GM19239 (cell line): ENCODE results near the gene GARIN5A.

Experiments used
- DNase-seq: peaks from one replicate; pipeline ENCODE4 v3.0.0; 2011; ENCODE audit warnings: low spot score; ENCODE audit not compliant: insufficient read length
- FAIRE-seq: peaks from 2 replicates; lab custom pipeline; 2011; peaks lifted over from hg19 to GRCh38; lab: Jason Lieb, UNC

Gene GARIN5A

DNA sequence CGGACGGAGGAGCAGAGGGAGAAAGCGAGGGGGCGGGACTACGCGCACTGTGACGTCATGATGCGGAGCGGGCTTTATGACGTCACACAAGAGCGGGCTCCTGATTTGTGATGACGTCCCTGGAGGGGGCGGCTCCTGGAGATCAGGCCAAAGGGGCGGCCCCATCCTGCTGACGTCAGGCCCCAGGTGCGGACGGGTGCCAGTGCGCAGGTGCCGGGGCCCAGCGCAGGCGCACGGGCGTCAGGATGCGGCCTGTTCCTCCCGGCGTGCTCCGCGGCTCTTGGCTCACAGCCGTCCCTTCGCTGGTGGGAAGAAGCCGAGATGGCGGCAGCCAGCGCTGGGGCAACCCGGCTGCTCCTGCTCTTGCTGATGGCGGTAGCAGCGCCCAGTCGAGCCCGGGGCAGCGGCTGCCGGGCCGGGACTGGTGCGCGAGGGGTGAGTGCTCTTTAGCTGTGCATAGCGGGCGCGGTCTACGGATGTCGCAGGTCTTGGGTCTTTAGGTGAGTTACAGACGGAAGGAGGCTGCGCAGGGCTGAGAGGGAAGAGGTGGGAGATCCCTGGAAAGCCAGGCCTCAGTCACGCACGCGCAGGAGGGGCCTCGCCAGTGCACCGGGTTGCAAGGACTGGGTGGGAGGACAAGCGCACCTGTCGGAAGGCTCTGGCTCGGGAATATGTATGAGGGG, at the start of gene GARIN5A, which contains the start of gene EMC10:
Gene GARIN5A (minus strand): TSS at position 625 of the 683 bp plus-strand sequence. CDS start 460 bp downstream, at position 165.
Gene EMC10 (plus strand): TSS at position 284 of the 683 bp plus-strand sequence. CDS start 38 bp downstream, at position 322.
- DNase-seq (peak; percentile 100), FAIRE-seq (peak; percentile 80)

DNA sequence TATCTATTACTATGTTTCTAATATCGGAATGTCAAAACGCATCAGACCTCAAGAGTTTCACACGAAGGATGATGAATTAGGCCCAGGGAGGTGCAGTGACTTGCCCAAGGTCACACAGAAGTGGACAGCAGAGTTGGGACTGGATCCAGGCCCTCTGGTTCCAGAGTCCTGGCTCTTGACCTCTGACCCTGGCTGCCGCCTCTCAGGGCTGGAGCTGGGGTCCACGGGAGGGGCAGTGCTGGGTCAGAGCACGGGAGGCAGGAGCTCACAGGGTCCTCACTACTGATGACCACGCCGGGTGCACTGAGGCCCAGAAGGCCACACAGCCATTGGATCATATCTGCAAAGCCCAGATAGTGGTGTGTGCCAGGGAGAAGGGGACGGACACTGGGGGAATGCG, 46.2 kb upstream of the GARIN5A start:
- no peak for FAIRE-seq
- DNase-seq, result no peak

DNA sequence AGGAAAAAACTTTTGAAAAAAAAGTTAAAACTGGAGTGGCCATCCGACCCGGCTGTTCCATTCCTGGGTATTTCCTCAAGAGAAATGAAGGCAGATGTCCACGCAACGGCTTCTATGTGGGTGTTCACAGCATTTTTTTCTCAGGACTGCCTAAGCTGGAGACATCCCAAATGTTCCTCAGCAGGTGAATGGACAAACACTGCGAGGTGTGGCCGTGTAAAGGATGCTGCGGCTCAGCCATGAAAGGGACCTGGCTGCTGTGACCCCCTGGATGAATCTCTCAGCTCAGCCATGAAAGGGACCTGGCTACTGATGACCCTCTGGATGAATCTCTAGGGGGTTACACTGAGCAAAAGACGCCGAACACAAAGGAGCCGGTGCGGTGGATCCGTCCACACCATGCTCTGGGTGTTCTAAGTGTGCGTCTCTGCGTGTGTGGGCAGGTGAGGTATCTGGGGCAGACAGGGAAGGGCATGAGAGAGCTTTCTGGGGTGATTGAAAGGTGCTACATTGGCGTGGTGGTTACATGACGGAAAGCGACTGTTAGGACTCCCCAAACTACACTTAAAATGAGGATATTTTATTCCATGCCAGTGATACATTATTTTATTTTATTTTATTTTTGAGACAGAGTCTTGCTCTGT, 44.3 kb upstream of the GARIN5A start:
- DNase-seq (no peak), FAIRE-seq (no peak)

DNA sequence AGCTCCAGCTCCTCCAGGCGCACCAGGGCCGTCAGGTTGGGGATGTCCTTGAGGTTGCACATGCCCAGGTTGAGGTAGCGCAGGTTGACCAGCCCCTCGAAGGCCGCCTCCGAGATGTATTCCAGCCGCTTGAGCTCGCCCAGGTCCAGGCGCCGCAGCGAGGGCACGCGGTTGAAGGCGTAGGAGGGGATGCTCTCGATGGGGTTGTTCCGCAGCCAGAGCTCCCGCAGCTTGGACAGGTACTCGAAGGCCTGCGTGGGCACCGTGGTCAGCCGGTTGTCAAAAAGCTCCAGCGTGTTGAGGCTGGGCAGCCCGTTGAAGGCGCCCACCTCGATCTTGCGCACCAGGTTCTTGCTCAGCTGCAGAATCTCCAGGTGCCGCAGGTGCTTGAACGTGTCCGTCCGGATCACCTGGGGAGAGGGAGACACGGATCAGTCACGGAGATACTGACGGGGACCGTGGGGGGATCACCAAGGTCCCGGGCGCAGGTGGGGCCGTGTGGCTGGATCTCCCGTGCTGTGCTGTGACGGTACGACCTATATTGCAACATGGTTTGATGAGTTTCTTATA, 42.4 kb upstream of the GARIN5A start:
- no peak for DNase-seq
- no peak for FAIRE-seq

DNA sequence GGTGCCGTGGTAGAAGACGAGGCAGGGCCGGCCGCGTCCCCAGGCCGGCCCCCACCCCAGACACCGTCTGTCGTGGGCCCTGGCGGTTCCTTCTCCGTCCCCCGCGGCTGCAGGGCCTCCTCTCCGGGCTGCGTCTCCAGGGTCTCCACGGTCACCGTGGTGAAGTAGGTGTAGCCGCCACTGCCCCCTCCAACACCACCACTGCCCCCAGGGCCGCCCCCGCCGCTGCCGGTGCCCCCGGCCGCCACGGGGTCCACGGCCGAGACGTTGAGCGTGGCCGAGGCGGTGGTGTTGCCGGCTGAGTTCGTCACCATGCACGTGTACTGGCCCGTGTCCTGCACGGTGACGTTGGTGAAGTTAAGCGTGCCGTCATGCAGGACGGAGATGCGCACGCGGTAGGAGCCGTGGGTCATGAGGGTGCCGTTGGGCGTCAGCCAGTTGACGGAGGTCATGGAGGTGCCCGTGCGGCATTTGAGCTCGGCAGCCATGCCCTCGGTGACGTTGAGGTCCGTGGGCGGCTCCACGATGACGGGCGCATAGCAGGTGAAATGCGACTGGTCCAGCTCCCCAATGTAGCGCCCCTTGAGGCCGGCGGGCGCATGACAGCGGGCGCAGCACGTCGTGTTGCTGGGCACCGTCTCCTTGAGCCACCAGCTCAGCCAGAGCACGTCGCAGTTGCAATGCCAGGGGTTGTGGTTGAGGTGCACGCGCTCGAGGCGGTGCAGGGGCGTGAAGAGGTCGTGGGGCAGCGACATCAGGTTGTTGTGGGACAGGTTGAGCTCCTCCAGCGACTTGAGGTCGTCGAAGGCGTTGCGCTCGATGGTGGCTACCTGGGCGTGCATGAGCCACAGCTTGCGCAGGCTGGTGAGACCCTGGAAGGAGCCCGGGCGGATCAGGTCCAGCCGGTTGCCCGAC, 41.7 kb upstream of the GARIN5A start:
- DNase-seq (no peak), FAIRE-seq (no peak)

DNA sequence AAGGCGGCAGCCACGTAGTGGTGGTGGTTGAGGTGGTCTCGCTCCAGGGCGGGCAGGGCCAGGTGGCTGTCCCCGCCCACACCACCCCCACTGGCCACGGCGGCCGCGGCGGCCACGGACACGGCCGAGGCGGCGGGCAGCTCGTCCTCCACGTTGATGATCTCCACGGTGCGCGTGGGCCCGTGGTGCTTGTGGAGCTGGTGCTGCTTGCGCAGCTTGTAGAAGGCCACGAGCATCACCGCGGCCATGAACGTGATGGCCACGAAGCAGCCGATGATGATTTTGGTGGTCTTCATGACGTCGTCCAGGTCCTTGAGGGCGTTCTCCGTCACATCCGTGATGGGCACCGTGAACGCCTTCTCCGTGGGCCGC, 41.0 kb upstream of the GARIN5A start:
- DNase-seq (no peak), FAIRE-seq (no peak)

DNA sequence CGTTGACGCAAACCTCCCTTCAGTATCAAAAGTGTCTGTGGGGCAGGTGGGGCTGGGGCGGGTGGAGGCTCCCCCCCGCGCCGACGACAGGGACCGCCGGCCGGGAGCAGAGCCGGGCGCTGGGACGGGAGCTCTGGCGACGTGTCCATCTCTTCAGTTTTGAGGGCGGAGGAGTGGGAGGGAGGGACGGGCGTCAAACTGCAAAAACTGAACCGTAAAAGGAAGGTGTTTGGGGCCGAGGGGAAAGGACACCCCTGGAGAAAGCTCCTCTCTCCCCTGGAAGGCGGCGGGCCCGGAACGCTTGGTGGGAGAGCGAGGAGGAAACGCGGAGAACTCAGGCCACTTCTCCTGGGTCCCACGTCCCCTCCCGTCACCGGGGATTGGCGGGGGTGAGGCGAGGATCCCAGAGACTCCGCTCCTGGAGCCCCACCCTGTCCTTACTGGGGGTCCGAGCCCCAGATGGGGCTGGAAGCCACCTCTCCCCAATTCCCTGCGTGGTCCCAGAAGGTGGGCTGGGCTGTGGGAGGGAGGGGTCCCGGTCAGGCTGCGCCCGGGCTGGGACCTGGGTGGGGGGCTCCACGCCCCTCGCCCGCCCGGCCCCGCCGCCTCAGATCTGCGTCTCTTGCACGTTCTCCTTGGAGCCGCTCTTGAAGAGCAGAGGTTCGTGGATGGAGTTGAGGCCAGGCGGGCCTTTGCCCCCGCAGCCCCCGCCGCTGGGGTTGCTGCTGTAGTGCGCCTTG, 40.5 kb upstream of the GARIN5A start:
- FAIRE-seq, result no peak

DNA sequence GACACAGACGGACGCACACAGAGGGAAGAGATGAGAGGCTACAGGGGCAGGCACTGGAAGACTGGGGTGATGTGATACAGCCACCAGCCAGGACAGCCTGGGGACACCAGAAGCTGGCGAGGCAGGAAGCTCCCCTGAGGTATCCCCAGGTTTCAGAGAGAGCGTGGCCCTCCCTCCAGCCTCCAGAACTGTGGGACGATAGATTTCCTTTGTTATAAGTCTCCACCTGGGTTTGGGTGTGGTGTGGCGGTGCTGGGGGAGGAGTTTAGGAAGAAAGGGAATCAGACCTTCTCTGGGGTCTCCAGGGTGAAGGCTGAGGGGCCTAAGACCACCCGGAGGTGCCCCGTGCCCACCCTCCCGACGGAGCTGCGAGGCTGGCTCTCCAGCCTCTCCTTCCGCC, 39.8 kb upstream of the GARIN5A start:
- DNase-seq, result no peak
- FAIRE-seq, result no peak

More for the DNA sequence above, 40.5 kb upstream of the GARIN5A start:
- no peak for DNase-seq

DNA sequence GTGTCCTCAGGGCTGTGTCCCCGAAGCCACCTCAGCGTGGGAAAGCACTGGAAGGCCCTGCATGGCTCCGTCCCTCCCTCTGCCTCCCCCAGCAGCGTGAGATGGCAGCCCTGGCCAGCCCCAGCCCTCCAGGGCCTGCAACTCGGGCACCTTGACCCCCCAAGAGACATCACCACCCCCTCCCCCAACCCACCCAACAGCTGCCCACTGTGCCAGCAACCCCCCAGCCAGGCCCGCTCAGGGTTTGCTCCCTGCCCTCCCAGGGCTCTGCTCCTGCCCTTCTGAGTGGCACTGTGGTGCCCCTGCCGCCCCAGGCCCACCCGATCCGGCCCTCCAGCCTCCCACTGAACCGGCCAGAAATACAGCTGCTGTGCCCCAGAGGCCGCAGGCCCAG, 38.5 kb upstream of the GARIN5A start:
- no peak for DNase-seq
- no peak for FAIRE-seq

DNA sequence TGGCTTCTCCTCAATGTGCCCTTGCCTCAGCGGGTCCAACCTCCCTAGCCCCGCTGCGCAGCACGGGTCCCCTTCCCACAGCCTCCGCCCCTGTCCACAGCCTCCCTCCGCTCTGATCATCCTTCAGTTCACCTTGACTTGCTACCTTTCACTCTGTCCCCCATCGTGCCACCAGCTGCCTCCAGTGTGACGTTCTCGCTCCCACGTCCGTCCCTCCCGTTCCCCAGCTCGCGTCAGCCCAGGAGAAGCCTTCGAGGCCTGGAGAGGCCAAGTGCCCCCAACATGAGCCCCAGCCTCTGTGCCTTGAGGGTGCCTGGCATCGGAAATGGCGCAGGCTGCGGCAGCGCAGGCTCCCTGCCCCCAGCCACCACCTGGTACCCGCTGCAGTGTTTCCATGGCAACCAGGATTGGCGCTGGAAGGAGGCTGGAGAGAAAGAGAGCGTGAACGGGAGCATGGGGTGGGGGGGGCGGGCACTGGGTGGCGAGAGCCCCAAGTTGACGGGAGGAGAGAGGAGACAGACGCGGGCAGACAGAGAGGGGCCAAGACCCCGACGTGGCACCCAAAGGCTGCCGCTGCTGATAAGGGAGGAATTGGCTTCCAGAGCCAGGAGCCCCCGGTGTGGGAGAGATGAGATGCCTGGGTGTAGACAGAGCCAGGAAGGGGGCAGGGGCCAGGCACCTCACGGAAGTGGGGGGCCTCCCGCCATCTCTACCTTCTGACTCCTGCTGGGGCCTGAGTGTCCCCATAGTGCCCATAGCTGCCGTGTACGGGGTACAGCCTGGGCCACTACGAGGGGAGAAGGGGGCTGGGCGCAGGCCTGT, 37.9 kb upstream of the GARIN5A start:
- no peak for FAIRE-seq
- no peak for DNase-seq

DNA sequence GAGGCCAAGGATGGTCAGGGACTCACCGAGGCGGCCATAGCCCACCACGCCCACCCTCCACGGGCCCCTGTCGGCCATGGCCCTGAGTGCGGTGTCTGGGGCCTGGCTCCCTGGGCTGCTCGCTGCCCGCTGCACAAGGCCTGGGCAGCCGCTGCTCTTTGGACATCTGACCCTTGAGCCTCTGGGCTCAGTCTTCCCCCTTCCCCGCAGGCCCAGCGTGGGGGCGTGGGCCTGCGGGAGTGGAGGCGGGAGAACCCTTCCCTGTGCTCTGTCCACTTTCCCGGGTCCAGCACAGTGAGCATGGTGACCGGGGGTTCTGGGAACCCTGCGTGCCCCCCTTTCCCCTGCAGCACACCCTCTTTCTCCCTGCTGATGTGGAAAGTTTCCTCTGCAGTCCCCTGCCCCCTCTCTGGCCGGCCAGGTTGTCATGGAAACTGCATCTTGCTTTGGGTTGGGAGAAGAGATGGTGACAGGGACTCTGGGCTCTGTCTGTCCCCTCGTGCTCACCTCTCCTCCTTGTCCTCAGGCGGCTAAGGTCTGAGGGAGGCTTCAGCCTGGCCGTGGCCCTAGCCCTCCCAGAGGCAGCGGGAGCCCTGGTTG, 37.2 kb upstream of the GARIN5A start, which contains the start of gene ASPDH:
Gene ASPDH (minus strand): TSS at position 168 of the 600 bp plus-strand sequence. CDS start 90 bp downstream, at position 78.
- no peak for DNase-seq
- FAIRE-seq, result no peak

DNA sequence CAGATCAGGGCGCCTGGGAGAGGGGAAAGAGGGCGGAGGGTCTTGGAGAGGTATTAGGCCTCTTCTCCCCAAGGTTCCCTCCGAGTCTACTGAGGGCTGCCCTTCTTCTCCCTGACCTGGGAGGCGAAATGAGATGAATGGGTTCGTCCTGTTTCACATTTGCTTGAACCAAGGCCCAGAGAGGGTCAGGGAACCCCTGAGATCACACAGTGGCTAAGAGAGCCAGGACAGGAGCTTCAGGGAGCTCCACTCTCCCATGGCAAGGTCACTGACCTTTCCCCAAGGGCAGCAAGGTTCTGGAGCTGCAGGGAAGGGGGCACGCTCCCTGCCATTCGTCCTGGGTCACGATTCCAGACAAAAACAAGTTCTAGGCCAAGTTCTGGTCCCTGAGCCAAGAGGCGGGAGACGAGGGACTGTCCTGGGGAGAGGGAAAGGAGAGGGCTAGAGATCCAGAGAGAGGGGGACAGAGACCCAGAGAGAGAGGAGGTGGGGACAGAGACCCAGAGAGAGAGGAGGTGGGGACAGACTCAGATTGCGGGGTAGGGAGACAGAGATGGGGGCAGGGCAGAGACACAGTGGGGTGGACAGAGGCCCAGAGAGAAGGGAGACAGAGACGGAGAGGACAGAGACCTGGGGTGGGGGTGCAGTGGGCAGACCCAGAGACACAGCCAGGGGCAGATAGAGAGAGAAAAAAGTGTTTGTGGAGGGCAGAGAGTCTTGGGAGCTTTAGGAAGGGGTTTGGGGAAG, 36.5 kb upstream of the GARIN5A start:
- no peak for DNase-seq
- FAIRE-seq, result no peak

DNA sequence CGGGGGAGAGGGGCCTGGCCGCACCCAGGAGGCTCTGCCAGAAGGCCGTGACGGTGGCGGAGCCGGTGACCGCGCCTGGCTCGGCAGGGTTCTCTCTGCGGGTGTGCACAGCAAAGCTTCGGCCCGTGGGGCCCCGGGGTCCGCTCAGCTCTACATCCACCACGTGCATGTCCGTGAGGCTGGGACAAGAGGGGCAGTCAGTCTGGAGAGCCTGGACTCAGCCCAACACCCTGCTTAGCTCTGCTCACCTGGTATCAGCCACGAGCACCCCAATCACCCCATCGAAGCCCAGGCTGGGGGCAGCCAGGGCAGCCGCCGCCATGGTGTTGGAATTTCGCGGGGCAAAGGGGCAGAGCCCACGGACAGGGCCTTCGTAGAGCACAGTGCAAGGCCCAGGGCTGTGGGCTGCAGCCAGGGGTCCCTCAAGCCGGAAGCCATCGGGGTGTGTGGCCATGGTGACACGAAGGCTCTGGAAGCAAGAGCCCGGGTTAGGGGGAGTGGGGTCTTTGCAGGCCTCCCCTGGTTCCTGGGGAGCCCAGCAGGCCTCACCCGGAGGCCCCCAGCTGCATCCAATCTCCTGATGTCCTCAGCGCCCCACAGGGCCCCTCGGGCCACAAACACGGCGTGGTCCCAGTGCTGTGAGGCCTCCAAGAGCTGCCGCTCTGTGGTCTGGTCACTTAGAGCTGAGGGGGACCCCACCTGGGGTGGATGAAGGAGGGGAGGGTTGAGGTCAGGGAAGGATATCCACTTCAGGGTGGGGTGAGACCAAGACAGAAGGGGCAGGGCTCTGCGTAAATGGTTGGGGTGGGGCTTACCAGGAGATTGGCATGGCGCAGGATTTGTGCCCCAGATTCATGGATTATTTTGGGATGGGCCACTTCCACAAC, 35.7 kb upstream of the GARIN5A start:
- FAIRE-seq (no peak), DNase-seq (no peak)

DNA sequence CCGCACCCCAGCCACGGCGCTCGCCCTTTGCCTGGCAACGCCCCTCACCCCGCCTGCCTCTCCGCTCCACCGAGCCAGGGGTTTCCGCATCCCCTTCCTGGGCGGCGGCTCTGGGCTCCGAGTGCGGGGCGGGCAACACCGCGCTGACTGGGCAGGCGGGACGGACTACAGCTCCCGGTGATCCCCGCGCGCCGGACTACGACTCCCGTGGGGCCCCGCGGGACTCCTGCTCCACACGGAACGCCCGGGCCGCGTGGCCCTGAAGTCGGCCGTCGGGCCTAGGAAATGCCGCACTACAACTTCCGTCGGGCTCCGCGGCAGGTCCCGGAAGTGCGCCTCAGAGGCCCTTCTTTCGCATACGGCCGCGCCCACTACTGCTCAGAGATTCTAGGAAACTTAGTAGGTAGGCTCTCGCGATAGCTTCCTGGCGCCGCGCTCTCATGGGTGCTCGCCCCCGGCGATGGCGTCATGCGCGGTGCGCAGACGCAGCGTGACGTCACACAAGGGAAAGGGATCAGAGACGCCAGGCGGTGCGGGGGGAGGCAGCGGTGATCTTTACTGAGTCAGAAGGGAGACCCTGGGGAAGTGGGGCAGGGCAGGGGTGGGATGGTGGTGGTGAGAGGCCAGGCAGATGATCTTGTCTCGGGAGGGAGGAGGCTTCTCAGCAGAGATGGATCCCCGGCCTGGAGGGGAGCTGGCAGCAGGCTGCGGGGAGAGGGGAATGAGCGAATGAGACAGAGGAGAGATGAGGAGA, 34.6 kb upstream of the GARIN5A start, which contains the start of gene JOSD2:
Gene JOSD2 (minus strand): TSS at position 123 of the 754 bp plus-strand sequence. CDS start 760 bp downstream, outside the sequence.
- DNase-seq (peak; percentile 100), FAIRE-seq (peak; percentile 99)

DNA sequence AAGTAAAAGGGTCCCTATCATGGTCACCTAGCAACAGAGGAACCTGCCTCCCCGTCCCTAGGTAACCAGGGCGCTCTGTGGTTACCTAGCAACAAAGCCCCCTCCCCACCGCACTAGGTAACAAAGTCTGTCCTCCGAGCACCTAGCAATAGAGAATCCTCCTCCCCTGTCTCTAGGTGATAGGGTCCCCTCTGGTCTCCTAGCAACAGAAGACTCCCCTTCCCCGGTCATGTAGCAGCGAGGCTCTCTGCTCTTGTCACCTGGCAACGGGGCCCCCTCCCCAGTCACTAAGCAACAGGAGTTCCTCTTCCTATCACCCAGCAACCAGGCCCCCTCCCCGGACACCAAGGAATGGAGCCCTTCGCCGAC, 34.0 kb upstream of the GARIN5A start:
- DNase-seq, result no peak
- FAIRE-seq, result peak; percentile 37

DNA sequence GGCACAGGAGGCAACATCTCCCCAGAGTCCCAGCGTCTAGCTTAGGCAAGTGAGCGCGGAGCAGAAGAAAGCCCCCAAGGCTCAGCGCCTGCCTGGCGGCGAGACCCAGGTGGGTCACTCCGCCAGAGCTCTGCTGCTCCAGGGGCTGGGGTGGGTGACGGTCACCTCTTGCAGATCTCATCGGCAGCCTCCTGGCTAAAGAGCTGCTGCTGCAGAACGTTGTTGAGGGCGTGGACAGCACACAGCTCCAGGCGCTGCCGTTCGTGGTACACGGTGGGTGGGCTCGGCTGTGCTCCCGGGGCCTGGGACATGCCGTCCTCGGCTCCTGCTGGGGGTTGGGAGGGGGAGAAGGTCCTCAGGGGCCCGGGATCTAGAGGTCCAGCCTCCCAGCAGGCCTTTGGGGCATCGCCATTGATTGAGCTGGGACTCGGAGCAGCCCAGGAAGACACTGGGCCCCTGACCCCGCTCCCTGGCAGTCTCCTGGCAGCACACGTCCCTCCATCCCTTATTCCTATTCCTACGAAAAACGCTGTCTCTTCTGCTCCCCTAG, 33.5 kb upstream of the GARIN5A start:
- FAIRE-seq (no peak), DNase-seq (no peak)
